B cell (primary cell): Measurements from ENCODE around the gene SMTNL2. TPM values are rescaled to one million over a fixed set of nuclear protein-coding genes. Genes with fewer than 3 reads are reported as not detected.

Experiments used
- ATAC-seq: fragments of 200-7000 bp; cut with Tn5 transposase; one replicate; pipeline ENCODE4 v1.10.0; 2021; ENCODE audit warnings: low read depth, mild to moderate bottlenecking, moderate number of reproducible peaks, moderate library complexity
- CTCF ChIA-PET: fragments of 350-600 bp; sonication (Branson Sonifier 250); formaldehyde crosslinking; loops from one replicate; lab custom pipeline; 2021; ENCODE audit warnings: antibody characterized with exemption, inconsistent platforms; lab: Charles Lee
- POLR2A ChIA-PET: fragments of 350-600 bp; sonication (Branson Sonifier 250); formaldehyde crosslinking; loops from one replicate; lab custom pipeline; 2021; ENCODE audit warnings: antibody characterized with exemption; lab: Charles Lee
- DNase-seq: peaks from one replicate; pipeline ENCODE4 v3.0.0; 2013
- H2AFZ ChIP-seq: 2 replicates; pipeline ENCODE4 v1.6.1; 2012; ENCODE audit warnings: mild to moderate bottlenecking, low read depth, low read length; ENCODE audit not compliant: insufficient read depth, poor library complexity, severe bottlenecking
- H3K27ac ChIP-seq, 2 donors: 1 replicate in 1 of 2; 2 replicates in 1 of 2; pipeline ENCODE4 v1.5.1; 2012 to 2013; ENCODE audit warnings: low read length in 2 of 2, mild to moderate bottlenecking in 2 of 2, moderate library complexity in 1 of 2
- H3K27me3 ChIP-seq, 4 experiments: fragments of 200-600 bp in 1 of 4; sonication (generic) in 1 of 4; replicated peaks in 1 of 4; 1 replicate in 2 of 4; 2 replicates in 2 of 4; pipeline versions ENCODE4 v1.6.1 to v1.7.0; 2013 to 2016; ENCODE audit warnings: low read length in 3 of 4, mild to moderate bottlenecking in 2 of 4, mixed read lengths in 1 of 4, moderate library complexity in 1 of 4; ENCODE audit not compliant: insufficient read depth in 4 of 4, control insufficient read depth in 3 of 4; ENCODE audit errors: control extremely low read depth in 1 of 4
- H3K36me3 ChIP-seq, 2 experiments: replicated peaks in 1 of 2; 1 replicate in 1 of 2; 2 replicates in 1 of 2; pipeline versions ENCODE4 v1.6.1 to v1.7.1; 2013; ENCODE audit warnings: low read length in 1 of 2; ENCODE audit not compliant: insufficient read depth in 2 of 2, control insufficient read depth in 1 of 2; ENCODE audit errors: control extremely low read depth in 1 of 2, extremely low read depth in 1 of 2
- H3K4me1 ChIP-seq, 2 donors: fragments of 200-600 bp in 1 of 2; sonication (generic) in 1 of 2; 1 replicate in 1 of 2; 2 replicates in 1 of 2; pipeline versions ENCODE4 v1.5.1 to v1.6.1; 2013 to 2017; ENCODE audit warnings: low read length in 2 of 2; ENCODE audit not compliant: control insufficient read depth in 2 of 2, insufficient read depth in 2 of 2
- H3K4me2 ChIP-seq: replicated peaks from 2 replicates; pipeline ENCODE3; 2012; ENCODE audit warnings: mild to moderate bottlenecking, low read depth, low read length; ENCODE audit not compliant: poor library complexity, severe bottlenecking
- H3K4me3 ChIP-seq, 5 experiments: fragments of 200-600 bp in 1 of 5; sonication (generic) in 1 of 5; 1 replicate in 3 of 5; 2 replicates in 2 of 5; pipeline versions ENCODE4 v1.5.1 to v1.7.0; 2011 to 2016; ENCODE audit warnings: low read length in 4 of 5, mild to moderate bottlenecking in 4 of 5, low read depth in 2 of 5, control low read depth in 1 of 5, moderate library complexity in 1 of 5; ENCODE audit not compliant: insufficient read depth in 1 of 5; ENCODE audit errors: control extremely low read depth in 1 of 5, extremely low read depth in 1 of 5
- H3K79me2 ChIP-seq: fragments of 200-600 bp; sonication (generic); one replicate; pipeline ENCODE4 v1.6.0; 2016; ENCODE audit warnings: low read length; ENCODE audit not compliant: control insufficient read depth, insufficient read depth
- H3K9ac ChIP-seq: fragments of 200-600 bp; sonication (generic); 2 replicates; pipeline ENCODE4 v1.6.1; 2017; ENCODE audit warnings: mild to moderate bottlenecking, low read length, moderate library complexity
- H3K9me3 ChIP-seq, 3 donors: one replicate each; pipeline versions ENCODE4 v1.6.1 to v1.7.1; 2013; ENCODE audit warnings: low read length in 2 of 3; ENCODE audit not compliant: control insufficient read depth in 2 of 3, insufficient read depth in 1 of 3; ENCODE audit errors: control extremely low read depth in 1 of 3
- H4K20me1 ChIP-seq: 2 replicates; pipeline ENCODE4 v1.6.0; 2012; ENCODE audit warnings: mild to moderate bottlenecking, low read length; ENCODE audit not compliant: insufficient read depth, control insufficient read depth, poor library complexity, severe bottlenecking
- H3K27ac Mint-ChIP-seq: one replicate; pipeline ENCODE4 v1.8.0; 2021; ENCODE audit warnings: mixed read lengths
- H3K27me3 Mint-ChIP-seq: one replicate; pipeline ENCODE4 v1.8.0; 2021; ENCODE audit warnings: mixed read lengths
- H3K4me1 Mint-ChIP-seq: one replicate; pipeline ENCODE4 v1.8.0; 2021; ENCODE audit warnings: mixed read lengths
- H3K4me3 Mint-ChIP-seq: one replicate; pipeline ENCODE4 v1.8.0; 2021; ENCODE audit warnings: mixed read lengths
- H3K9me3 Mint-ChIP-seq: one replicate; pipeline ENCODE4 v1.8.0; 2022; ENCODE audit warnings: mixed read lengths; ENCODE audit not compliant: insufficient read depth
- CTCF ChIP-seq: fragments of 200-600 bp; IDR thresholded peaks from one replicate; pipeline ENCODE4 v1.8.0; 2022; ENCODE audit warnings: antibody characterized with exemption, mild to moderate bottlenecking
- EZH2 ChIP-seq: IDR thresholded peaks from 2 replicates; pipeline ENCODE4 v1.6.1; 2012; ENCODE audit warnings: borderline replicate concordance, low read depth, mild to moderate bottlenecking, moderate library complexity, low read length; ENCODE audit not compliant: insufficient read depth, poor library complexity, severe bottlenecking
- WGBS: methylation state at CpG from one replicate; pipeline ENCODE4 v1.1.5; 2013; ENCODE audit warnings: missing lambda C conversion rate; ENCODE audit not compliant: insufficient coverage; 5-methylcytosine and 5-hydroxymethylcytosine counted together
- intact Hi-C: fragments of 100-400 bp; cut with micrococcal nuclease; formaldehyde crosslinking; loops from one replicate; pipeline ENCODE4 v1.10.0; 2022
- polyA plus RNA-seq: library from polyadenylated mRNA; depleted of rRNA; stranded (reverse); fragments of >200 nt; gene quantifications from 2 replicates; pipeline ENCODE4 v1.2.3, GENCODE V29; 2012
- total RNA-seq, 2 donors: library from RNA; stranded (reverse); fragments of 120-200 nt in 1 of 2; gene quantifications; 1 replicate in 1 of 2; 2 replicates in 1 of 2; pipeline versions ENCODE4 v1.2.3 to v1.2.4, GENCODE V29; 2013 to 2022

Gene SMTNL2
- total and polyA plus RNA-seq, 2 donors (not counting 1 experiment from before 2014, with no cell fraction given) = not detected

GRCh38 chr17:4596636-4597380 is 12.5 kb downstream of the SMTNL2 start:
- no peaks in the 10 kb centered on the region for H3K9me3 Mint-ChIP-seq
- Histone ChIP-seq H3K9ac (no peak overlapping the region), H3K4me1 (peaks cover 0 to 4% of the 10 kb centered on the region in 2 donors), H4K20me1 (no peaks in the 10 kb centered on the region), H3K27me3 (peaks cover 0 to 19% (median 0%) of the 10 kb centered on the region in 4 experiments), H3K9me3 (no peaks in the 10 kb centered on the region), H3K4me3 (no peak overlapping the region), H2AFZ (no peak overlapping the region), H3K27ac (no peak overlapping the region), H3K36me3 (no peaks in the 10 kb centered on the region), H3K4me2 (no peak overlapping the region), H3K79me2 (no peaks in the 10 kb centered on the region)
- intact Hi-C loops = no loop called here
- DNase-seq (no peak), ATAC-seq (no peak)
- H3K4me3 Mint-ChIP-seq = no peak overlapping the region
- POLR2A ChIA-PET = no interaction called here
- no peak overlapping the region for H3K27ac Mint-ChIP-seq
- 97% methylated on average over 36 of the region's 36 CpGs for WGBS
- peaks cover 22% of the 10 kb centered on the region for H3K27me3 Mint-ChIP-seq
- CTCF ChIA-PET = interaction anchor here (0.6 kb wide), 1 partner anchor 460 kb away, joined by 3 read pairs; no protein-coding TSS in a partner anchor
- TF ChIP-seq CTCF (no peak), EZH2 (no peak)
- peaks cover 3% of the 10 kb centered on the region for H3K4me1 Mint-ChIP-seq

- no peak for ATAC-seq
- Histone ChIP-seq H3K27me3 (peaks cover 0 to 18% (median 0%) of the 10 kb centered on the region in 4 experiments), H3K9me3 (no peaks in the 10 kb centered on the region), H3K4me2 (no peak overlapping the region), H3K4me1 (peaks cover 0 to 4% of the 10 kb centered on the region in 2 donors), H3K4me3 (no peak overlapping the region), H4K20me1 (no peaks in the 10 kb centered on the region), H3K27ac (no peak overlapping the region), H3K36me3 (no peaks in the 10 kb centered on the region), H3K9ac (no peak overlapping the region), H3K79me2 (no peaks in the 10 kb centered on the region), H2AFZ (no peak overlapping the region)
- ChIA-PET CTCF (no interaction called here), POLR2A (no interaction called here)
- intact Hi-C loops = no loop called here
- Mint-ChIP-seq H3K4me3 (no peak overlapping the region), H3K9me3 (no peaks in the 10 kb centered on the region), H3K27me3 (peaks cover 18% of the 10 kb centered on the region), H3K27ac (no peak overlapping the region), H3K4me1 (peaks cover 3% of the 10 kb centered on the region)
- no peak for TF ChIP-seq EZH2
- DNase-seq = no peak
- WGBS = 84% methylated on average over 11 of the region's 13 CpGs
Measured at GRCh38 chr17:4597975-4598374, 13.6 kb downstream of the SMTNL2 start.
